RCC 7860 (cell line): ENCODE measurements around the gene ATP9B.

ENCODE experiments used
- DNase-seq: peaks from one replicate; pipeline ENCODE4 v3.0.0-alpha.2; 2015; ENCODE audit warnings: low spot score
- FAIRE-seq: peaks from 2 replicates; lab custom pipeline; 2012; peaks lifted over from hg19 to GRCh38; lab: Jason Lieb, UNC

Gene ATP9B

DNA sequence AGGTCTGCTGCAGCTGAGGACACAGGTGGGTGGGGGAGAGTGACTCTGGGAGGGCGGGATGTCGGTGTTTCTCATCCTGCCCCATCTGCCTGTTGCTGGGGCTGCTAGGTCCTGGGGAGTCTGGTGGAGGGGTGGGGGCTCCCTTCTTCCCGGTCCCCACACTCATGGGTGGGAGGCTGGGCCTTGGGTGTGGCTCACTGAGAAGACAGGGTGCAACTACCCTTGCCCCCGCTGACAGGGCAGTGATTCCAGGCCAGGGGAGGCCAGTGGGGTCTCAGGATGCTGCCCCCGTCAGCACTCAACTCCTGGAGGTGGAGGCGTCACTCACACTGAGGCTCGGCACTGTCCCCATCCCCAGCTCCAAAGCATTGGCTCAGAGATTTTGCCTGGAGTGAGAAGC lies 318.8 kb downstream of the ATP9B start:
- DNase-seq (no peak), FAIRE-seq (no peak)

DNA sequence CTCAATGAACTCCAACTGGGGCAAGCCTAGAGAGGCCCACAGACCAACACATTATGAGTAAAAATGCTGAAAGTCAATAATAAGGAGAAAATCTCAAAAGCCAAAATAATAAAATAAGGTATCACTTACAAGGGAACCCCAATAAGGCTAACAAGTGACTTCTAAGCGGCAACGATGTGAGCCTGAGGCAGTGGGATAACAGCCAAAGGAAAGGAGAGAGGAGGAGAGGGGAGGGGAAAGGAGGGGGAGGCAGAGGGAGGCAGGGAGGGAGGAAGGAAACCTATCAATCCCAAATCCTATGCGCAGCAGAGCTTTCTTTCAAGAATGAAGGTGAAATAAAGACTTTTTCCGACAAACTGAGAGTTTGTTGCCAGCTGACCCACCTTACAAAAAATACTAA lies 320.5 kb downstream of the ATP9B start:
- DNase-seq: no peak
- no peak for FAIRE-seq

DNA sequence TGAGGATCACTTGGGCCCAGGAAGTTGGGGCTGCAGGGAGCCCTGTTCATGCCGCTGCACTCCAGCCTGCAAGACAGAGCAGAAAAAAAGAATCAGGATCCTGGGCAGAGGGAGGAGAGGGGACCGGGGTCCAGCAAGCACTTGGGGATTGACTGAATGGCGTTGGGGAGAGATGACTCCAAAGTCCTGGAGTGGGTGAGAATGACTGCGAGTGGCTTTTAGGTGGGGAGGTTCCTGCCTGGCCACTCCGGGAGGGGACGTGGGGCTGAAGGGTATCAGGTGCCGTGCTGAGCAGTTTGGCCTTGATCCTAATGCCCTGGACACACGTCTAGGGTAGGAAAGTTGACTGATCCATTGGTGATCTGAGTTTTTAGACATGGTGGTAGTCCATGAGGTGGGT lies 323.0 kb downstream of the ATP9B start:
- DNase-seq: no peak
- no peak for FAIRE-seq

DNA sequence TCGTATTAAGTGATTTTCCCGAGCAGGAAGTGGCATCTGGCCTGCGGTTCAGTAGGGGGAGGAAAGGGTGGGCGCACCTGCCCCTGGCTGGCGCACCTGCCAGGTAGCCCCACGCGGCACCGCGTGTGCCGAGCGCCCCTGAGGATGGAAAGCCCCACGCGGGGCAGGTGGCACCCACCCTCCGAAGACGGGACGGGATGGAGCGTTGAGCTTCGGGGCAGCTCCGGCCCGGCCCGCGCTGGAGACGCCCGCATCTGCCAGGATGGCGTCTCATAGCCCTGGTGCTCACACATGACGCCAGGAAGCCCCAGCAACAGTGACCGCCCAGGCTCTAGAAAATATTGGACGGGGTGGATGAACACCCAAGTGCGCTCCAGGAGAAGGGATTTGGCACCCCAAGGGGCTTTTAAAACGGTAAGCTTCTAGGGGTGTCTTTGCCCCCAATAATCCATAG lies 324.0 kb downstream of the ATP9B start:
- no peak for DNase-seq
- no peak for FAIRE-seq

DNA sequence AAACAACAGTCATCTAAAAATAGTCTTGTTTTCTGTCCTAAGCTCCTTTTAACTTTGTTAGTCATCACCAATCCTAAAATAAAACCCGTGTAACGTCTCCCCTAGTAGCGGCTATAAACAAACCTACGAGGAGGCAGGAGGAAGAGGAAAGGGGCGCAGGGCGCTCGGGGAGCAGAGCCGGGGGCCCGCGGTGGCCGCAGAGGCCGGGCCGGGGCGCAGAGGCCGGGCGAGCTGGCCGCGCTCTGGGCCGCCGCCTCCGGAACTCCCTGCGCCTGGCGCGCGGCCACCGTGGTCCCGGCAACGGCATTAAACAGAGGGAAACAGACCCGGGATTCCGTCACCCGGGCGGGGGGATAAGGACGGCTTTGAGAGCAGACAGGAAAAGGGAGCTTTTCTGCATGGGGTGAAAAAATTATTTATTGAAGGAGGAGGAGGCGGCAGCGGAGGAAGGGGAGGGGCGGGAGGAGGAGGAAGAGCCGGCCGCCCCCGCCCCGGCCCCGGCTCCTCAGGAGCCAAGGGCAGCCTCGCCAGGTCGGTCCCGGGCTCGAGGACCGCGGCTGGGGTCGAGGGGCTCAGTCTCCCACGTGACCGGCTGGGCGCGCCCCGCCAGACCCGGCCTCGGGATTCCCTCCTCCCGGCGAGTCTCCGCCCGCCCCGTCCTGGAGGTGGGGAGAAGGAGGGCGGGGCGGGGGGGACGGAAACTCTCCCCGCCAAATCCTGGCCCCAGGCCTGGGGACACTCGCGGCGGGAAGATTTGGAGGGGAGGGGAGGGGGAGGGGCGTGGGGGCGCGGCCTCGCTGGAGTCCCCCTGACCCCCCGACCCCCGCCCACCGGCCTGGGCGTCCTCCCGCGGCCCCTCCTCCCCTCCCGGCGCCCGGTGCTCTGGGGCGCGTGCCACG lies 324.7 kb downstream of the ATP9B start:
- DNase-seq: peak; percentile 22
- FAIRE-seq: no peak

DNA sequence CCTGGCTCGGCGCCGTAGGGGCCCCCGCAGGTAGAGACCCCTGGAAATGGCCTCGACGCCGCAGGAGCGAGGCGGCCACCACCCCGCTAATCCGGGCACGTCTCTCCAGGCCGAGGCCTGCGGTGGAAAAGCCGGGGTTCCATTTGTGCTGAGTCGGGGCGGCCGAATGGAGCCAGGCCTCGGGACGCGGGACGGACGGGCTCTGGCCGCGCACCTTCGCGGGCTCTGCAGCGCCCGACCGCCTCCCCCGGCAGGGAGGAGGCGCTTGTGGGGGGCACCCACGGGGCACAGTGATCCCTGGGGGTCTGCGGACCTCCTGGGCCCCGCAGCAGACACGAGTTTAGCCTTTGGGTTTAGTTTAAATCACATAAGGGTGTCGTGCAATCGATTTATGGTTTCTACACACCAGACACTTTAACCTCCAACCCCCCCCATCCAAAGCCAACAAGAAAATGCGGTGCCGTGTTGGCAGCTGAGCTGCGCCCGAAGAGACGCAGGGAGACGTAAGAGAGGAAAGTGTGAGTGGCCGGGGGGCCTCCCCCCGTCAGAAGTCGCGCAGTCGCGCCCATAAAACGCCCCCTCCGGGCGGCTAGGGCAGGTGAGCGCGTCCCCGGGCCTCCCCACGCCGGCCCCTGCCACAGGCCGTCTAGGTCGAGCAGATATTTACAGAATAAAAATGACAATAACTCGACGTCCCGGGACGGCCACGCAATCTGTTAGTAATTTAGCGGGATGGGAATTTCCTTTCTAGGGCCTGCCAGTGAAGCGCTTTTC lies 325.5 kb downstream of the ATP9B start:
- FAIRE-seq (no peak), DNase-seq (no peak)

DNA sequence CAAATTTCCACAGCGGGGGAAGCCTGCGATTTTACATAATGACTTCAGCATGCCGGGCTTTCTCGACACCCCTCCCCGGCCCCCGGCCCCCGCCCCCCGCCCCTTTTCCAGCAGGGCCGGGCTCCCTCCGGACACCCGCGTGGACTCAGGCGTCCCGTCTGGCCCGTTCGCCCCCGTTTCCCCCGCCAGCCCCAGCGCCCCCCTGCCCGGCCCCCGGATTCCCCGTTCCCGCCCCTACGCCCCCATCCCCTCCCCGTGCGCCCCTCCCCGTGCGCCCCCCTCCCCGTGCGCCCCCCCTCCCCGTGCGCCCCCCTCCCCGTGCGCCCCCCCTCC lies 326.1 kb downstream of the ATP9B start:
- no peak for DNase-seq

DNA sequence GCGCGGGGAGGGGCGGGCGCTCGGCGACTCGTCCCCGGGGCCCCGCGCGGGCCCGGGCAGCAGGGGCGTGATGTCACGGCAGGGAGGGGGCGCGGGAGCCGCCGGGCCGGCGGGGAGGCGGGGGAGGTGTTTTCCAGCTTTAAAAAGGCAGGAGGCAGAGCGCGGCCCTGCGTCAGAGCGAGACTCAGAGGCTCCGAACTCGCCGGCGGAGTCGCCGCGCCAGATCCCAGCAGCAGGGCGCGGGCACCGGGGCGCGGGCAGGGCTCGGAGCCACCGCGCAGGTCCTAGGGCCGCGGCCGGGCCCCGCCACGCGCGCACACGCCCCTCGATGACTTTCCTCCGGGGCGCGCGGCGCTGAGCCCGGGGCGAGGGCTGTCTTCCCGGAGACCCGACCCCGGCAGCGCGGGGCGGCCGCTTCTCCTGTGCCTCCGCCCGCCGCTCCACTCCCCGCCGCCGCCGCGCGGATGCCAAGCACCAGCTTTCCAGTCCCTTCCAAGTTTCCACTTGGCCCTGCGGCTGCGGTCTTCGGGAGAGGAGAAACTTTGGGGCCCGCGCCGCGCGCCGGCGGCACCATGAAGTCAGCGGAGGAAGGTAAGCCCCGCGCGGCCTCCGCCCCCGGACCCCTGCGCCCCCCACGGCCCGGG lies 326.7 kb downstream of the ATP9B start, which contains the start of gene NFATC1:
NFATC1 (plus strand) TSS at position 170 of the 644 bp plus-strand sequence; CDS start at position 465, 295 bp downstream.
- FAIRE-seq (no peak), DNase-seq (no peak)

More for the DNA sequence above, 326.1 kb downstream of the ATP9B start:
- FAIRE-seq: no peak

DNA sequence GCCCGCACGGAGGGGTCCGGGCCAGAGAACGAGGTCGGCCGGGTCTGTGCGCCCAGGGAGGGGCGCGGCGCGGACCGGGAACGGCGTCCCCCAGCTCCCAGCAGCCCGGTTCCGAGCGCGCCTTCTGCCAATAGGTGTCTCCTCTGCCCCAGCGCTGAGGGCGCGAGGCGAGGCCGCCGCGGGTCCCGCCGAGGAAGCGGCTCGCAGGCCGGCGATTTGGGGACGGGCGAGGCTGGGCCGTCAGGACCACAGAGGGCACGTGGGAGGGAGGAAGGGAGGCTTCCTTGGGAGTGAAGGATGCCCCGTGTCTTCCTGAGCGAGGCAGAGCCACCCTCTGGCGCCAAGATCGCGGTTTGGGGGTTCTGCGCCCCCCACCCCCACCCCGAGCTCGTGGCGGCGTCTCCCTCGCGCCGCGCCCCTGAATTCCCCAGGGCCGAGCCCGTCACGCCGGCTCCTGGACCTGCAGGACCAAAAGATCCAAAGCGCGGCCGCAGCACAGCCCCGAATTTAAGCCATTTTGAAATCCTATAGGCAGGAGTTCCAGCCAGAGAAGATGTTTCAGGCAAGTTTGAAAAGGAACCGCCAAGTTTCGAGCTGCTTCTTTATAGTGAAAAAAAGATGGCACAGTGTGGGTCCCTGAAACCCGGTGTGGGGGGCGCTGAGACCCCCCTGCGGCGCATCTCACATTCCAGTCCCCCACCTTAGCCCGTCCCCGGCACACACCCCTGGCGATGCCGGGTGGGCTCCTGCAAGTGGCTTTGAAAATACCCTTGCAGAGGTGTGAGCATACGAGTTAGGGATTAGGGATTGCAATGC lies 327.4 kb downstream of the ATP9B start:
- no peak for DNase-seq
- FAIRE-seq: no peak

DNA sequence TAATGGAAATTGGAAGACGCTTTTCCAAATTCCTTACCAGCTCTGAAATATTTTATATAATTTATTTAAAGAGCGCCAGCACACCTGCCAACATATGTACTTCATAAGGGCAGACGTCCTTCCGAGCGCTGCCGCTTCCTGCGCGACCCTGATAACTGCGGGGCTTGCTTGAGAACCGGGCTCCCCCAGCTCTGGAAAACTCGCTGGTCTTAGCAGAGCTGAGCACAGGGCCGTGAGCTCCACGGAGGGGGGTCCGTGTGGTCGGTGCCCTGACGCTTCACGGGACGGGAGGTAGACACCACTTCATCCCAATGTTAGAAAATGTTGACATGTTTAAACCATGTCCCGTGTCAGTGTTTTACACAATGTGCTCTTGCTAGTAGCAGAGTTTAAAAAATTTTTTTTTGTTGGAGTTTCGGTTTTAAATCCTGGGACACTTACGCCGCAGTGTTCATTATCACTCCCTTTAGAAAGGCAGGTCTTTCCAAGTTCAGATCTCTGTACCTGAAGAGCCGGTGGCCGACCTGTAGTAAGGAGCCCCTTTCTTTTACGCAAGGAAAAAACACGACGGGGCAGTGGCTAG lies 328.1 kb downstream of the ATP9B start:
- FAIRE-seq (no peak), DNase-seq (no peak)

DNA sequence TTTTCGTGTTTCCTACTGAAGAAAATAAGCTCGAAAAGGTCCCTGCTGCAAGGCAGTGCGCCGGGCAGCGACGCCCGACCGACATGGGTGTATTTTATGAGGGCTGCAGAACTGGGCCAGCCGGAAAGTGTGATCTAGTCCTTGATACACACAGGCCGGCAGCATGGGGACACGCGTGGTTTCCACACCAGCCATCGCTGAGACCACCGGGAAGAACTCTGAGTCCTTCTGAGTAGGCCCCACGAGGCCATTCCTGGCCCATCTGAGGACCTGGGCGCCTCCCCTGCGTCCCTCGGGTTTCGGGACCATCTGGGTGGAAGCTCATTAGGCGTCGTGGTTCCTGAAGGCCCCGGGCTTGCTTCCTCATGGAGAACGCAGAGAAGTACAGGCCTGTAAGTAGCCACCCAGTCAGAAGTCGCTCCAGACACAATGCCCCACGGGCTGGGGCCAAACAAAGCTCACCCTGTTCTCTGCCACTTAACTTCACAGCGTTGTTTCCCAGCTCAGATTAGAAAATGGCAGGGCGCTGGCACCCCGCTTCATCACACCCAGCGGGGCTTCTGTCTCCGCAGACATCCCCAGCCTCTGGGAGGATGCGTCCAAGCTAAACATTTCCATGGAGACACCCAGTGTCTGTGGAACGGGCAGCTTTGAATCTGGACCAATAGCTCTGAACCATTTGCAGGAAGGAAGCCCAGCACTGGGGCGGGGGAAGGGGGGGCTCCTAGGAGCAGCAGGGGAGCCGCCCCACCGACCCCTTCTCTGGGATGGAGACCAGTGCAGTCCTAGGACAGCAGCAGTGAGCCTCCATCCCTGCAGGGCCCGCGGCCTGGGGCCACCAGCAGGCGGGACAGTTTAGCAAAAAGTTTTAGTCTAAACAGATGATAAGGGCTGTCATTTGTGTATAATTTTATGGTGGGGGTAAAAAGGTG lies 328.9 kb downstream of the ATP9B start:
- FAIRE-seq (no peak), DNase-seq (no peak)

DNA sequence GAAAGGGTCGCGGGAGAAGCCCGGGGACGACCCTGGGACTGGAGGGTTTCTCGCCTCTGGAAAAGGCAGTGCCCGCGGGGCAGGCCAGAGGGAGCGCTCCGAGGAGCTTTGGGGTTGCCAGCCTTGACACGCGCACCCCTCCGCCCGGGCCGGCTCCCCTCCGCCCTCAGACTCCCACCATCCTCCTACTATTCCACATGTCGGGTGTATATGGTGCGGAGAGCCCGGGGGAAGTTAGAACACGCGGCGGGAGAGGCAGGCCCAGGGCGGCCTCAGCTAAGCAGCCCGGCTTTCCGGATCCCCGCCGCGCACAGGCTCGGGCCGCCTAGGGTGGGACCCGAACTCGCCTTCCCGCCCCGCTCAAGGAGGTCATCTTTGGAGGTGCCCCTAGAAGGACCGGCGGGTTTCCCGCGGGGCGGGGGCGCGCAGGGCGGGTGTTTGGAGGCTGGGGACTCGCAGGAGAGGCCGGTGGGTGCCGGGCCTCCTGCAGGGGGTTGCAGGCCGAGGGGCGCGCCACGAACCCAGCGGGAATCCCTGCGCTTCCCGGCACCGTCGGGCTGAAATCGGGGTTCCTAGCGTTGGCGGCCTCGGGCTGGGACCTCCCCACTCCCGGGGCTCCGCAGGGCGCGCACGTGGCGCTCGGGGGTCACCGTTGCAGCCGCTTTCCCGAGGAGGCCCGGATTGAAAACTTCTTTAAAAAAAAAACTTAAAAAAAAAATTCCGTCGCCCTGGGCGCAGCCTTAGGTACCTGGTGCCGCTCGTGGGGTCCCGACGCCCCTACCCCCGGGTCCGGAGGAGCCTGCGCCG lies 330.3 kb downstream of the ATP9B start:
- no peak for FAIRE-seq

DNA sequence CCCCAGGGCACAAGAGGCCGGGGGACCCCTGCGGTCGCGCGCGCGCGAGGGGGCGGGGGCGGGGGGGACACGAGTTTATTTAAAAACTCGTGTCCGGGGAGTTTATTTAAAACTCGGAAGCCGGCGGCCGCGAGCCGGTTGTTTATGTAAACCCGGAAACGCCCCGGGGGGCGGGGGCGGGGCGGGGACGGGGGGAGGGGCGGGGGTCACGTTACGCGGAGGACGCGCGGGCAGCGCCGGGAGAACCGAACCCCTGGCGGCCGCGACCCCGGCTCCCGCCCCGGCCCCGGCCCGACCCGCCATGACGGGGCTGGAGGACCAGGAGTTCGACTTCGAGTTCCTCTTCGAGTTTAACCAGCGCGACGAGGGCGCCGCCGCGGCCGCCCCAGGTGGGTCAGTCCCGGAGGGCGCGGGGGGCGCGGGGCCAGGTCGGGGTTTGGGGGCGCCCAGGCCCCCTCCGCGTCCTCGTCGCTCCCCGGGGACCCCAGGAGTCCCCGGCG lies 330.9 kb downstream of the ATP9B start:
- DNase-seq: no peak

More for the DNA sequence above, 330.3 kb downstream of the ATP9B start:
- no peak for DNase-seq

DNA sequence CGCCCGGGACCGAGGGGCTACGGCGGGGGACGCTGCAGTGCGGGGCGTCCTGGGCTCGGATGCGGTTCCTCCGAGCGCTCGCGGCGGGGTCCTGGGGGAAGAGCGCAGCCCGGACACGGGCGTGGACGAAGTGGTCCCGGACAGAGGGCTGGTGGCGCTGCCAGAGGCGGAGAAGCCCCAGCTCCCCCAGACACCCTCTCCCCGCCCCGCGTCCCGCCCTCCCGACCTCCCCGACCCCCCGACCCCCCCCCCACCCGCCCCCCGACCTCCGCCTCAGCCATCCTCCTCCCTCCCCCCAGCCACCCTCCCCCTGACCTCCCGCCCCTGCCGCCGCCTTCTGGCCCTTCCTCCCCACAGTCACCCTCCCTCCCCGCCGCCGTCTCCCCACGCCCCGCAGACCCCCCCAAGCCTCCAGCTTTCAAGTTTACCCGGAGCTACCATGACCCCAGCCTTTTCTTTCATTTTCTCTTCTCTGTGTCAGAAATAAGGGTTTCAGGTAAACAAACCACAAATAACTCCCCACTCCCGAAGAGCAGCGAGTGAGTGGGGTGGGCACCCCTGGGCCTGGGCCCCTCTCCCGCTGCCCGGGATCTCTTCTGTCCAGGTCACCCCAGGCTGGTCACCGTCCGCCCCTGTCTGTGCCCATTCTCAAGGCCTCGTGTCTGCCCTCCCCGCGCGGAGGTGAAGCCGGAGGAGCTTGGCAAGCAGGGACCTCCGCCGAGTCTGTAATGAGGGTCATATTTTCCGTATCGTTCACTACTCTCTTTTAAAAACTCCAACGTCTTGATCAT lies 331.6 kb downstream of the ATP9B start:
- DNase-seq (no peak), FAIRE-seq (no peak)

More for the DNA sequence above, 330.9 kb downstream of the ATP9B start:
- FAIRE-seq: no peak

DNA sequence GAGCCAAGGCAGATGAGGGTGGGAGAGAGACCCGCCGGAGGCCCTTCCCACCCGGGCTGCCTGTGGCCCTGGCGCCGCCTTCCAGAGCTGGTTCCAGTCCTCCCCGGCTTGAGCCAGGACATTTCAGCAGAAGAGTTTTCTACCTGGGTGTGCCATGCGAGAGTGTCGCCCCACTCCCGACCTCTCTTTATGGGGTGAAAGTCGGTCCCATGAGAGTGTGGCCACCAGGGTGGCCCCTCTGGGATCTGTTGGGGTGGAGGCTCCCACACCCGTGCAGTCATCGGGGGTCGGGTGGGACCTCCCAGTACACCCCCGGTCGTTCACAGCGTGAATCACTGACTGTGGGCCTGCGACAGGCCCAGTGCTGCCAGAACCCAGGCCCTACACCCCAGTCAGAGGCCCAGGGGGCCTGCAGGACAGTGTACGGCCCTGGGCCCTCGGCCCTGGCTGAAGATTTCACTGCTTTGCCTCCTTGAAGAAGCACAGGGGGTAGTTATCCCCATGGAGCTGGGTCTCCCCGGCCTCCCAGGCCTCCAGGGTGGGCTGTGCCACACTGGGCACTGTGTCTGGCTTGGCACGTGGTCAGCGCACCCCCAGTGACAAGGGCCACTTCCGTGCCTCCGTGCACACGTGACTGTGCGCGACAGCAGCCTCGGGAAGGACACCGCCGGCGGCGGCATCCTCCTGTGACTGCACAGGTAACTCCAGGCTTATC lies 332.5 kb downstream of the ATP9B start:
- FAIRE-seq (no peak), DNase-seq (no peak)

DNA sequence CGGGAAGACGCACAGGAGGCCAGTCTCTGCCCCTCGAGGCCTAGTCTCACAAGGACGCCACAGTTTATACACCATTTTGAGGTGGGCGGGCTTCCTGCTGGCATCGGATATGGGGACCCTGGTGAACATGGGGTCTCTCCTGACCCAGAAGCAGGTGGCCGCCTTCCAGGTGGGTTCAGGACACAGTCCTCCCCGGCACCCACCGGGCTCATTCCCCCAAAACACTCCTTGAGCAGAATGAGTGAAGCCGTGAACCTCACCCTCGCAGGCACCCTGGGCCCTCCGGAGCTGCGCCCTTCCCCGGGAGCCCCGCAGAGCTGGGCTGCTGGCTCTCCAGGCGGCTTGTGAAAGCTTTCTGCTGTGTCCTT lies 333.0 kb downstream of the ATP9B start:
- DNase-seq: no peak
- FAIRE-seq: no peak
